Body of pancreas (tissue), 4 donors: ENCODE results near the gene TARBP1.

Experiments used
- CTCF ChIP-seq, 7 experiments: fragments of 450-650 bp in 4 of 7; fragments of 200-600 bp in 3 of 7; sonication (generic) in 3 of 7; IDR thresholded peaks; one replicate each; pipeline ENCODE4 v1.5.1; 2016 to 2019; ENCODE audit warnings: antibody characterized with exemption in 7 of 7
- POLR2A ChIP-seq, 3 donors: fragments of 450-650 bp; IDR thresholded peaks; one replicate each; pipeline ENCODE4 v1.6.1; 2016; ENCODE audit warnings: antibody characterized with exemption in 3 of 3, mild to moderate bottlenecking in 2 of 3

- TF ChIP-seq CTCF (IDR thresholded peaks at IDR 0.05) (no peak), POLR2A (IDR thresholded peaks at IDR 0.05) (no peak)
These were observed 107.6 kb downstream of the TARBP1 start for GRCh38 chr1:234371414-234371813.
